ENCODE measurements around the gene MINK1. TPM values are rescaled to one million over a fixed set of nuclear protein-coding genes. Genes with fewer than 3 reads are reported as not detected.
A peak's percentile ranks its signal among the peaks of the same experiment; 100 is the strongest.

The MINK1 gene
- total and polyA plus RNA-seq, 8 donors = 53.5 to 85.4 (median 68.8) TPM

GRCh38 chr17:4802228-4802627 lies 30.9 kb upstream of the MINK1 start, which contains the start of gene C17orf114:
Gene C17orf114 (minus strand): TSS chr17:4802328.
- peaks cover 0 to 18% of the 10 kb centered on the region in 2 donors for H3K27me3 ChIP-seq
- intact Hi-C loops (cut with DNase I) = no loop called here
- peaks cover 0 to 12% of the 10 kb centered on the region in 2 donors for H3K4me1 ChIP-seq
- no peak within 1 kb of the TSS for H3K4me3 ChIP-seq
- ATAC-seq = no peak
- DNase-seq = no peak
- TF ChIP-seq CTCF (IDR thresholded peaks at IDR 0.05) = no peak
- H3K36me3 ChIP-seq = peaks cover 0 to 27% of the 10 kb centered on the region in 2 donors
- H3K9me3 ChIP-seq = no peaks in the 10 kb centered on the region
- H3K27ac ChIP-seq = no peak within 1 kb of the TSS

GRCh38 chr17:4806456-4806776 lies 26.7 kb upstream of the MINK1 start:
- Histone ChIP-seq H3K9me3 (no peaks in the 10 kb centered on the region), H3K27me3 (peaks cover 0 to 31% of the 10 kb centered on the region in 2 donors), H3K27ac (no peak overlapping the region), H3K36me3 (peaks cover 0 to 6% of the 10 kb centered on the region in 2 donors), H3K4me3 (peak overlapping the region; percentile 63 to 79), H3K4me1 (peaks cover 10 to 24% of the 10 kb centered on the region in 2 donors)
- DNase-seq = no peak
- intact Hi-C loops (cut with DNase I) = no loop called here
- ATAC-seq = no peak
- TF ChIP-seq CTCF (IDR thresholded peaks at IDR 0.05) = no peak

GRCh38 chr17:4806777-4807604 lies 26.1 kb upstream of the MINK1 start, which contains the start of gene PLD2:
Gene PLD2 (plus strand): TSS chr17:4807152. CDS start chr17:4807773, 621 bp downstream.
- intact Hi-C loops (cut with DNase I) = no loop called here
- Histone ChIP-seq H3K4me3 (peak within 1 kb of the TSS; percentile 63 to 79), H3K4me1 (peaks cover 10 to 24% of the 10 kb centered on the region in 2 donors), H3K27me3 (peaks cover 0 to 31% of the 10 kb centered on the region in 2 donors), H3K27ac (peak within 1 kb of the TSS; percentile 56 to 78), H3K36me3 (peaks cover 0 to 6% of the 10 kb centered on the region in 2 donors), H3K9me3 (no peaks in the 10 kb centered on the region)
- peak; percentile 100 for ATAC-seq
- TF ChIP-seq CTCF (IDR thresholded peaks at IDR 0.05) = no peak
- DNase-seq = peak; percentile 78 to 99 (median 90)

GRCh38 chr17:4807605-4808377 lies 25.3 kb upstream of the MINK1 start:
- Histone ChIP-seq H3K27me3 (peaks cover 0 to 31% of the 10 kb centered on the region in 2 donors), H3K27ac (peak overlapping the region in 1 of 2 donors; percentile 78), H3K36me3 (peaks cover 0 to 6% of the 10 kb centered on the region in 2 donors), H3K9me3 (no peaks in the 10 kb centered on the region), H3K4me3 (peak overlapping the region; percentile 63 to 79), H3K4me1 (peaks cover 10 to 24% of the 10 kb centered on the region in 2 donors)
- TF ChIP-seq CTCF (IDR thresholded peaks at IDR 0.05) = no peak
- DNase-seq (no peak), ATAC-seq (peak; percentile 15)
- intact Hi-C loops (cut with DNase I) = no loop called here

- peaks cover 10 to 24% of the 10 kb centered on the region in 2 donors for H3K4me1 ChIP-seq
- no peak overlapping the region for H3K4me3 ChIP-seq
- ATAC-seq (peak; percentile 2), DNase-seq (no peak)
- intact Hi-C loops (cut with DNase I) = no loop called here
- peaks cover 0 to 31% of the 10 kb centered on the region in 2 donors for H3K27me3 ChIP-seq
- peaks cover 0 to 6% of the 10 kb centered on the region in 2 donors for H3K36me3 ChIP-seq
- no peaks in the 10 kb centered on the region for H3K9me3 ChIP-seq
- TF ChIP-seq CTCF (IDR thresholded peaks at IDR 0.05) = no peak
- no peak overlapping the region for H3K27ac ChIP-seq
Measured at GRCh38 chr17:4808378-4808767, 24.8 kb upstream of the MINK1 start.

All from left lung (tissue), 10 donors.